Fibroblast of mammary gland (primary cell): ENCODE measurements around the gene IDUA.

Source experiments
- DNase-seq: peaks from one replicate; pipeline ENCODE4 v3.0.0-alpha.2; 2010; ENCODE audit warnings: low read depth
- H3K4me3 ChIP-seq: 2 replicates; pipeline ENCODE4 v1.5.1; 2011; ENCODE audit warnings: low read depth, mild to moderate bottlenecking, low read length, moderate library complexity; ENCODE audit not compliant: control insufficient read depth
- CTCF ChIP-seq: conservative IDR thresholded peaks from 2 replicates; pipeline ENCODE4 v1.5.1; 2011; ENCODE audit warnings: low read depth, low read length, inconsistent platforms; ENCODE audit not compliant: control insufficient read depth, insufficient read depth

Gene IDUA

DNA sequence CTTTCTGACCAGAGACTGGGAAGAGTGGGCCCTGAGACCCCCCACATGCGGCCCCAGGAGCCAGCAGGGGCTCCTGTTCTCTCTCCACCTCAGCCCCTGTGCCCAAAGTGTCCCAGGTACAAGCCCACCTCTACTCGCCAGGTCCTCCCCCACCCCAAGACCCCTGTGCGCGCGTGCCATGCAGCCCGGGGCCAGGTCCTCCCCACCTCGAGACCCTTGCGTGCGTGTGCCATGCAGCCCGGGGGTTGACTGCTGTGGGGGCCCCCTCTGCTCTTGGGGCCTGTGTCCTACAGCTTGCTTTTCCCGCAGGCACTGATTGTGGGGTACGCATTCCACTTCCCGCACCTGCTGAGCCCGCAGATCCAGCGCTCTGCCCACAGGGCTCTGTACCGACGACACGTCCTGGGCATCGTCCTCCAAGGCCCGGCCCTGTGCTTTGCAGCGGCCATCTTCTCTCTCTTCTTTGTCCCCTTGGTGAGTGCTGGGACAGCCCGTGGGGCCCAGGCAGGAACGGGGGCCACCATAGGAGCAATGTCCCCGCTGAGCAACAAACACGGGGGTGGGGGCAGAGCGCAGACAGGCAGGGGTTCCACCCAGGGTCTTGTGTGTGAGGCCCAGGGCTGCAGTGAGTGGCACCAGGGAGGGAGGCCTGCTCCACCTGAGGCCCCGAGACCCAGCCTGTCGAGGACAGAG lies 33.8 kb upstream of the IDUA start:
- no peak for DNase-seq
- no peak overlapping the region for H3K4me3 ChIP-seq
- TF ChIP-seq CTCF: no peak

DNA sequence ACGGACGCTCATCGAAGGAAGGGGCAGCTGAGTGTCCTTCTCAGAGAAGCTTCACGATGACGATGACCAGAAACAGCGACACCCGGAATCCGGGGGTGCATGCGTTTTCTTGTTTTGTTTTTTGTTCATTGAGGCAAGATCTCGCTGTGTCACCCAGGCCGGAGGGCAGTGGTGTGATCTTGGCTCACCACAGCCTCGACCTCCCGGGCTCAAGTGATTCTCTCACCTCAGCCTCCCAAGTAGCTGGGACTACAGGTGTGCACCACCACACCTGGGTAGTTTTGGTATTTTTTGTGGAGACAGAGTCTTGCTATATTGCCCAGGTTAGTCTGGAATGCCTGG lies 33.3 kb upstream of the IDUA start:
- TF ChIP-seq CTCF: no peak
- no peak for DNase-seq
- H3K4me3 ChIP-seq: no peak overlapping the region

DNA sequence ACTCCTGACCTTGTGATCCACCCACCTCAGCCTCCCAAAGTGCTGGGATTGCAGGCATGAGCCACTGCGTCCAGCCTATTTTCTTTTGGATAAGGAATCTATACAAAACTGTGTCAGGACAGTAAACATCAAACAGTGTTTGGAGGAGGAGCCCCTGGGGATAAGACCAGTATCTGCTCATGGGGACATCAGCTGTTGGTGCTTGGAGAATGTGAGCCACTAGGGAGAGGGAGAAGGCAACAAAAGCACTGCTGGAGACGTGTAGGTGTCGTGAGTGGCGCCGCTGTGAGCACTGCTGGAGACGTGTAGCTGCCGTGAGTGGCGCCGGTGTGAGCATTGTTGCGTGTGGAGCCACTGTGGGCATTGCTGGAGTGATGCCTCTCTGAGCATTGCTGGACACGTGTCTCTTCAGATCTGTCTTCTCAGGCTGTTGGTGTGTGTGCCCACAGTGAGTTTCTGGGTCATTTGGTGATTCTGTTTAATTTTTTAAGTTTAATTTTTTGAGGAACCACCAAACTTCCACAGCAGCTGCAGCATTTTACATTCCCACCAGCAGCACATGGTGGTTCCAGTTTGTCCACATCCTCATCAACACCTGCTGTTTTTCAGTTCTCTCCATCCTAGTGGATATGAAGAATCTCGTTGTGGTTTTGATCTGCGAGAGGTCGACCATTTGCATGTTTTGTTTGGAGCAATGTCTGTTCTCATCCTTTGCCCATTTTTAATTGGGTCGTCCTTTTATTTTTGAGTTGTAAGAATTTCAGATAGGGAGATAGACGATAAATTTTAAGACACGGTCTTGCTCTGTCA lies 32.4 kb upstream of the IDUA start:
- TF ChIP-seq CTCF: no peak
- no peak overlapping the region for H3K4me3 ChIP-seq
- DNase-seq: no peak

DNA sequence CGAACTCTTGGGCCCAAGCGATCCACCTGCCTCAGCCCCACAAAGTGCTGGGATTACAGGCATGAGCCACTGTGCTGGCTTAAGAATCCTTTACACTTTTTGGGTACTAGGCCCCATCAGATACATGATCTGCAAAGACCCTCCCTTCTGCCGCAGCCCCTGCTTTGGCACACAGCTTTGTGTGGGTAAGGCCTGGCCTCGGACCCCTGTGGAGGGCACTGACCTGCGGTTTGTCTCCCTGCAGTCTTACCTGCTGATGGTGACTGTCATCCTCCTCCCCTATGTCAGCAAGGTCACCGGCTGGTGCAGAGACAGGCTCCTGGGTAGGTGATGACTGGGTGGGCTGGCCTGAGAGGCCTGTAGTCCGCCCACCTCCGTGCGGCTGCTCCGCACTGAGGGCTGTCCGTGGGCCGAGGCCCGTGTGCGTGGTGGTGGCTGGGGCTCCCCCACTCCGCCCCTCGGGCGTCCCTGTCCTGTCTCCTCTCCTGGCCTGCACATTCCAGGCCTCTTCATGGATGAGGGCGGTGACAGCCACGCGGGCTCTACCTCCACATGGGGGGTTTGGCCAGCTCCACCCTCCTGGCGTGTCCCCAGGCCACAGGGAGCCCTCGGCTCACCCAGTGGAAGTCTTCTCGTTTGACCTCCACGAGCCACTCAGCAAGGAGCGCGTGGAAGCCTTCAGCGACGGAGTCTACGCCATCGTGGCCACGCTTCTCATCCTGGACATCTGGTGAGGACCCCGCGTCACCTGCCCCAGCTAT lies 31.5 kb upstream of the IDUA start:
- H3K4me3 ChIP-seq: no peak overlapping the region
- no peak for DNase-seq
- TF ChIP-seq CTCF: no peak

- H3K4me3 ChIP-seq: no peak overlapping the region
- no peak for TF ChIP-seq CTCF
Observed at GRCh38 chr4:955931-956381, 30.9 kb upstream of the IDUA start.

DNA sequence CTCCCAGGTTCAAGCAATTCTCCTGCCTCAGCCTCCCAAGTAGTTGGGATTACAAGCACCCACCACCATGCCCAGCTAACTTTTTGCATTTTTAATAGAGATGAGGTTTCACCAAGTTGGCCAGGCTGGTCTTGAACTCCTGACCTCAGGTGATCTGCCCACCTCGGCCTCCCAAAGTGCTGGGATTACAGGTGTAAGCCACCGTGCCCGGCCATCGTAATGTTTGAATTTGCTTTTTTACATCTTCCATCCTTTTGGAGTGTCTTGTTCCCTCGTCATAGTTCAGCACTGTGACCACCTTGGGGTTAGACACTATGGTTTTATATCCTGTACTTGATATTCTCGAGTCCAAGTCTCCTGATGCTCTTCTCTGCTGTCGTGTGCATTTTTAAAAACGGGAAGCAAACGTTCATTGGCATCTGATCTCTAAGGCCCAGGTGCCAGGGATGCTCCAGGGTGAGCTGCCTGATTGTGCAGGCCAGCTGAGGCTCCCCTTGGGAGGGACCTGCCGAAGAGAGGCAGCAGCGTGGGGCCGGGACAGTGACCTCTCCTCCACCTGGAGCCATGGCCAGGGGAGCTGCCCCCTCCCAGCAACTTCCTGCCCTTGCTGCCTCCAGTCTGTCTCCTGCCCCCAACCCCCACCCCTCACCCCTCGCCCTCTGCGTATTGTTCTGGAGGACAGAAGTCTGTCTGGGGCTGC lies 30.2 kb upstream of the IDUA start:
- DNase-seq: no peak
- no peak overlapping the region for H3K4me3 ChIP-seq
- no peak for TF ChIP-seq CTCF

More at GRCh38 chr4:955931-956381, 30.9 kb upstream of the IDUA start:
- no peak for DNase-seq
